ENCODE results near the gene RREB1. TPM values are rescaled to one million over a fixed set of nuclear protein-coding genes. Genes with fewer than 3 reads are reported as not detected.

Gene RREB1
- total RNA-seq, 4 donors from 2014 or later: 56.2 to 102 (median 62.6) TPM

GRCh38 chr6:7067305-7067704 lies 40.5 kb upstream of the RREB1 start:
- 81% methylated on average over 3 of the region's 3 CpGs for WGBS
- DNase-seq (ENCODE audit: low spot score in 2 of 2): no peak
- Histone ChIP-seq H3K9me3 (no peaks in the 10 kb centered on the region), H3K27ac (no peak overlapping the region), H3K36me3 (no peaks in the 10 kb centered on the region), H3K4me3 (no peak overlapping the region), H3K4me1 (no peaks in the 10 kb centered on the region), H3K27me3 (no peaks in the 10 kb centered on the region)
- TF ChIP-seq EP300 (IDR thresholded peaks at IDR 0.05) (no peak), POLR2AphosphoS5 (IDR thresholded peaks at IDR 0.05) (no peak), CTCF (IDR thresholded peaks at IDR 0.05) (no peak), POLR2A (IDR thresholded peaks at IDR 0.05) (no peak)

GRCh38 chr6:7071405-7071804 lies 36.4 kb upstream of the RREB1 start:
- H3K9me3 ChIP-seq: no peaks in the 10 kb centered on the region
- WGBS: 89% methylated on average over 2 of the region's 2 CpGs
- no peaks in the 10 kb centered on the region for H3K27me3 ChIP-seq
- no peak for TF ChIP-seq POLR2A (IDR thresholded peaks at IDR 0.05)
- no peak for TF ChIP-seq CTCF (IDR thresholded peaks at IDR 0.05)
- TF ChIP-seq EP300 (IDR thresholded peaks at IDR 0.05): no peak
- TF ChIP-seq POLR2AphosphoS5 (IDR thresholded peaks at IDR 0.05): no peak
- no peak overlapping the region for H3K4me3 ChIP-seq
- DNase-seq (ENCODE audit: low spot score in 2 of 2): no peak
- no peaks in the 10 kb centered on the region for H3K36me3 ChIP-seq
- H3K4me1 ChIP-seq: peaks cover 3% of the 10 kb centered on the region
- H3K27ac ChIP-seq: no peak overlapping the region

GRCh38 chr6:7073082-7073820 lies 34.5 kb upstream of the RREB1 start:
- no peak for TF ChIP-seq EP300 (IDR thresholded peaks at IDR 0.05)
- TF ChIP-seq POLR2A (IDR thresholded peaks at IDR 0.05): no peak
- TF ChIP-seq POLR2AphosphoS5 (IDR thresholded peaks at IDR 0.05): no peak
- no peak for TF ChIP-seq CTCF (IDR thresholded peaks at IDR 0.05)
- Histone ChIP-seq H3K36me3 (no peaks in the 10 kb centered on the region), H3K9me3 (no peaks in the 10 kb centered on the region), H3K27me3 (no peaks in the 10 kb centered on the region), H3K4me1 (peaks cover 3% of the 10 kb centered on the region), H3K27ac (no peak overlapping the region), H3K4me3 (no peak overlapping the region)
- 79% methylated on average over 10 of the region's 10 CpGs for WGBS
- DNase-seq (ENCODE audit: low spot score in 2 of 2): no peak

GRCh38 chr6:7073821-7074525 lies 33.8 kb upstream of the RREB1 start:
- Histone ChIP-seq H3K36me3 (no peaks in the 10 kb centered on the region), H3K4me3 (no peak overlapping the region), H3K27me3 (no peaks in the 10 kb centered on the region), H3K4me1 (peaks cover 3% of the 10 kb centered on the region), H3K9me3 (no peaks in the 10 kb centered on the region), H3K27ac (no peak overlapping the region)
- 78% methylated on average over 9 of the region's 9 CpGs for WGBS
- TF ChIP-seq EP300 (IDR thresholded peaks at IDR 0.05): no peak
- TF ChIP-seq POLR2AphosphoS5 (IDR thresholded peaks at IDR 0.05): no peak
- TF ChIP-seq POLR2A (IDR thresholded peaks at IDR 0.05): no peak
- TF ChIP-seq CTCF (IDR thresholded peaks at IDR 0.05): no peak
- DNase-seq (ENCODE audit: low spot score in 2 of 2): no peak

GRCh38 chr6:7074870-7075269 lies 32.9 kb upstream of the RREB1 start:
- Histone ChIP-seq H3K36me3 (no peaks in the 10 kb centered on the region), H3K4me3 (no peak overlapping the region), H3K9me3 (no peaks in the 10 kb centered on the region), H3K27ac (no peak overlapping the region), H3K4me1 (peaks cover 3% of the 10 kb centered on the region), H3K27me3 (no peaks in the 10 kb centered on the region)
- no peak for DNase-seq (ENCODE audit: low spot score in 2 of 2)
- TF ChIP-seq EP300 (IDR thresholded peaks at IDR 0.05) (no peak), POLR2AphosphoS5 (IDR thresholded peaks at IDR 0.05) (no peak), POLR2A (IDR thresholded peaks at IDR 0.05) (no peak), CTCF (IDR thresholded peaks at IDR 0.05) (no peak)
- WGBS: 96% methylated on average over 3 of the region's 3 CpGs

Data from suprapubic skin (tissue), 4 donors.